ENCODE results near the gene EFHC2.

DNA sequence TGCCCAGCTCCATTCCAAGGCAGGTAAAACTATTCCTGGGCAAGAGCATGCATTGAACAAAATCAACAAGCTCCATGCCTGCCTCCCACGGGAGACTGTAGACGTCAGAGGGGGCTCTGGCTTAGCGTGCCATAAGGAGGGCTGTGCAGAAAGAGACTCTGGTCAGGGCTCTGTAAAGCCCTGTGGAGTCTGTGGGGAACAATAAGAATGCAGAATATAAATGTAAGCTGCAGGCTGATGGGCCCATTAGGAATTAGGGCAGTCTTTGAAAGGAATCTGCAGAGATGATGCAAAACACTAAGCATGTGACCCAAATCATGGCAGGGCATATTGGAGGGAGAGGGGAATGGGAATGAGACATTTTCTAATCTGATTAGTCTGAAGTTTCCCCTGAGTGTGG is 170.3 kb downstream of the EFHC2 start:
- TF ChIP-seq POLR2AphosphoS5 (IDR thresholded peaks at IDR 0.05; ENCODE audit: low read depth, low read length): no peak
- TF ChIP-seq CTCF (IDR thresholded peaks at IDR 0.05): no peak
- TF ChIP-seq SIN3A (IDR thresholded peaks at IDR 0.05; ENCODE audit: borderline replicate concordance, insufficient read depth, low read depth, low read length): no peak
- TF ChIP-seq, protein P1, sequence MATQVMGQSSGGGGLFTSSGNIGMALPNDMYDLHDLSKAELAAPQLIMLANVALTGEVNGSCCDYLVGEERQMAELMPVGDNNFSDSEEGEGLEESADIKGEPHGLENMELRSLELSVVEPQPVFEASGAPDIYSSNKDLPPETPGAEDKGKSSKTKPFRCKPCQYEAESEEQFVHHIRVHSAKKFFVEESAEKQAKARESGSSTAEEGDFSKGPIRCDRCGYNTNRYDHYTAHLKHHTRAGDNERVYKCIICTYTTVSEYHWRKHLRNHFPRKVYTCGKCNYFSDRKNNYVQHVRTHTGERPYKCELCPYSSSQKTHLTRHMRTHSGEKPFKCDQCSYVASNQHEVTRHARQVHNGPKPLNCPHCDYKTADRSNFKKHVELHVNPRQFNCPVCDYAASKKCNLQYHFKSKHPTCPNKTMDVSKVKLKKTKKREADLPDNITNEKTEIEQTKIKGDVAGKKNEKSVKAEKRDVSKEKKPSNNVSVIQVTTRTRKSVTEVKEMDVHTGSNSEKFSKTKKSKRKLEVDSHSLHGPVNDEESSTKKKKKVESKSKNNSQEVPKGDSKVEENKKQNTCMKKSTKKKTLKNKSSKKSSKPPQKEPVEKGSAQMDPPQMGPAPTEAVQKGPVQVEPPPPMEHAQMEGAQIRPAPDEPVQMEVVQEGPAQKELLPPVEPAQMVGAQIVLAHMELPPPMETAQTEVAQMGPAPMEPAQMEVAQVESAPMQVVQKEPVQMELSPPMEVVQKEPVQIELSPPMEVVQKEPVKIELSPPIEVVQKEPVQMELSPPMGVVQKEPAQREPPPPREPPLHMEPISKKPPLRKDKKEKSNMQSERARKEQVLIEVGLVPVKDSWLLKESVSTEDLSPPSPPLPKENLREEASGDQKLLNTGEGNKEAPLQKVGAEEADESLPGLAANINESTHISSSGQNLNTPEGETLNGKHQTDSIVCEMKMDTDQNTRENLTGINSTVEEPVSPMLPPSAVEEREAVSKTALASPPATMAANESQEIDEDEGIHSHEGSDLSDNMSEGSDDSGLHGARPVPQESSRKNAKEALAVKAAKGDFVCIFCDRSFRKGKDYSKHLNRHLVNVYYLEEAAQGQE (IDR thresholded peaks at IDR 0.05; ENCODE audit: insufficient read depth in 1 of 2, low read depth in 2 of 2, low read length in 1 of 2): no peak
